Smooth muscle cell of the coronary artery (primary cell): ENCODE measurements around the gene ARID1B. TPM values are rescaled to one million over a fixed set of nuclear protein-coding genes. Genes with fewer than 3 reads are reported as not detected.

Experiments used
- total RNA-seq: library from RNA; depleted of rRNA; stranded (reverse); fragments of >200 nt; gene quantifications from 2 replicates; pipeline ENCODE4 v1.2.3, GENCODE V29; 2014; ENCODE audit warnings: low replicate concordance

ARID1B gene
- 23.1 and 32.2 TPM in 2 replicates for total RNA-seq

GRCh38 chr6:156776840-156777576 lies at the start of gene ARID1B:
Gene ARID1B, plus strand, starts transcription at chr6:156777378. Its CDS starts 303 bp downstream, at chr6:156777681.

